SK-N-MC (cell line): ENCODE results near the gene DMAC2.

Experiments used
- EZH2 ChIP-seq: fragments of 200-600 bp; sonication (generic); IDR thresholded peaks from one replicate; pipeline ENCODE4 v1.6.1; 2017; ENCODE audit warnings: antibody characterized with exemption
- FOXP2 ChIP-seq: optimal IDR thresholded peaks from 2 replicates; pipeline ENCODE3; 2011; ENCODE audit warnings: mild to moderate bottlenecking, moderate library complexity; ENCODE audit not compliant: insufficient read depth; ENCODE audit errors: extremely low read length, control extremely low read depth
- POLR2AphosphoS5 ChIP-seq: IDR thresholded peaks from 2 replicates; pipeline ENCODE4 v1.6.1; 2012; ENCODE audit warnings: mild to moderate bottlenecking, low read depth, low read length, borderline replicate concordance

DNA sequence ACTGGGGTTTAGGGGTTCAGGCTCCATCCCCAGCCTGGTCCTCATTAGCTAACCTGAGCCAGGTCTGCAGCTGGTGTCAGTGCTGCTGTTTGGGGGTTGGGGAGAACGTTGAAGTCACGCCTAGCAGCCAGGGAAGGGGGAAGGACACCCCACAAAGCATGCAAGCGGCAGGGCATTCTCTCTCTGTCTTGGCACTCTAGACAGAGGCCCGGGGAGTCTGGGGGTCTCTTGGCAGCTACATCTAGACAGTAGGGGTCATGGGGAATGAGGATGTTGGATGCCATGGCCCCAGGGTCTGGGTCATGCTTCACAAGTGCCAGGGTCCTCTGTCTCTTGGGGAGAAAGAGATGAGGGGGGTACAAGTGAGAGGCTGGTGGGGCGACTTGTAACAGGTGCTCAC, 5.9 kb upstream of the DMAC2 start:
- TF ChIP-seq EZH2 (no peak), POLR2AphosphoS5 (no peak), FOXP2 (no peak)
